HCT116 (cell line): ENCODE data around the gene TLK2. TPM values are rescaled to one million over a fixed set of nuclear protein-coding genes. Genes with fewer than 3 reads are reported as not detected.

Source experiments
- ATAC-seq: fragments of 200-7000 bp; cut with Tn5 transposase; 2 replicates; pipeline ENCODE4 v1.9.1; 2020; ENCODE audit warnings: mild to moderate bottlenecking, moderate library complexity
- BruUV-seq: library from RNA; stranded (reverse); fragments of 400-500 nt; replicated peaks from 2 replicates; lab custom pipeline; 2021; lab: Mats Ljungman, UMichigan
- CTCF ChIA-PET: fragments of 300-600 bp; sonication (Branson Sonifier 250); formaldehyde crosslinking; loops from one replicate; lab custom pipeline; 2021; ENCODE audit warnings: antibody characterized with exemption; lab: Charles Lee
- POLR2A ChIA-PET: fragments of 300-600, 350-600 bp; sonication (Branson Sonifier 250); formaldehyde crosslinking; loops from one replicate; lab custom pipeline; 2021; ENCODE audit warnings: antibody characterized with exemption; lab: Charles Lee
- RAD21 ChIA-PET, 2 experiments: fragments of 300-600 bp; sonication (Branson Sonifier 250); formaldehyde crosslinking; loops; one replicate each; lab custom pipeline; 2023; ENCODE audit warnings: low total read pairs in 2 of 2; ENCODE audit not compliant: uncharacterized antibody in 2 of 2, unreplicated experiment in 2 of 2, low non-redundant PET in 1 of 2; lab: Charles Lee
- DNase-seq: peaks from one replicate; pipeline ENCODE4 v3.0.0-alpha.2; 2010; ENCODE audit warnings: low read depth, low spot score
- H2AFZ ChIP-seq: fragments of 200-600 bp; shearing (Covaris generic), sonication (generic); 2 replicates; pipeline ENCODE4 v1.6.1; 2017; ENCODE audit warnings: low read depth, mixed run types, mixed read lengths, antibody characterized with exemption, low read length; ENCODE audit not compliant: poor library complexity, severe bottlenecking
- H3K27ac ChIP-seq: 2 replicates; pipeline ENCODE4 v1.5.1; 2012; ENCODE audit warnings: low read depth, low read length
- H3K27me3 ChIP-seq: fragments of 200-600 bp; sonication (generic); 2 replicates; pipeline ENCODE4 v1.6.1; 2016; ENCODE audit warnings: mixed run types, low read length, mixed read lengths; ENCODE audit not compliant: insufficient read depth
- H3K36me3 ChIP-seq, 2 experiments: fragments of 200-500 bp in 1 of 2; fragments of 200-600 bp in 1 of 2; sonication (Bioruptor generic) in 1 of 2; sonication (generic) in 1 of 2; 2 replicates each; pipeline versions ENCODE4 v1.5.1 to v1.6.1; 2014 to 2016; ENCODE audit warnings: low read length in 2 of 2, inconsistent platforms in 1 of 2, mixed read lengths in 1 of 2, mixed run types in 1 of 2; ENCODE audit not compliant: insufficient read depth in 2 of 2, control insufficient read depth in 1 of 2
- H3K4me1 ChIP-seq, 2 experiments: fragments of 200-600 bp in 1 of 2; sonication (generic) in 1 of 2; 2 replicates each; pipeline versions ENCODE4 v1.5.1 to v1.6.1; 2012 to 2017; ENCODE audit warnings: low read length in 2 of 2, inconsistent platforms in 1 of 2, mild to moderate bottlenecking in 1 of 2, mixed read lengths in 1 of 2, mixed run types in 1 of 2, moderate library complexity in 1 of 2; ENCODE audit not compliant: insufficient read depth in 2 of 2, control insufficient read depth in 1 of 2
- H3K4me2 ChIP-seq: fragments of 200-600 bp; sonication (generic); 2 replicates; pipeline ENCODE4 v1.6.1; 2017; ENCODE audit warnings: mixed run types, low read length, mixed read lengths
- H3K4me3 ChIP-seq, 2 experiments: fragments of 200-600 bp in 1 of 2; sonication (generic) in 1 of 2; replicated peaks in 1 of 2; 2 replicates each; pipeline ENCODE4 v1.5.1; 2011 to 2016; ENCODE audit warnings: low read length in 2 of 2, control low read depth in 1 of 2, low read depth in 1 of 2, mild to moderate bottlenecking in 1 of 2, mixed read lengths in 1 of 2, mixed run types in 1 of 2
- H3K79me2 ChIP-seq: fragments of 200-600 bp; sonication (generic); 2 replicates; pipeline ENCODE4 v1.6.1; 2017; ENCODE audit warnings: mild to moderate bottlenecking, mixed run types, low read length, moderate library complexity, mixed read lengths; ENCODE audit not compliant: insufficient read depth
- H3K9ac ChIP-seq: fragments of 200-600 bp; sonication (generic); 2 replicates; pipeline ENCODE4 v1.6.1; 2016; ENCODE audit warnings: low read length, mixed read lengths
- H3K9me2 ChIP-seq: fragments of 200-600 bp; sonication (generic), shearing (Covaris generic); 2 replicates; pipeline ENCODE4 v1.6.1; 2017; ENCODE audit warnings: mixed run types, mild to moderate bottlenecking, moderate library complexity; ENCODE audit not compliant: insufficient read depth
- H3K9me3 ChIP-seq, 2 experiments: fragments of 200-500 bp in 1 of 2; fragments of 200-600 bp in 1 of 2; sonication (Bioruptor generic) in 1 of 2; sonication (generic) in 1 of 2; 2 replicates each; pipeline ENCODE4 v1.6.1; 2014 to 2017; ENCODE audit warnings: low read length in 2 of 2, mixed read lengths in 2 of 2, inconsistent platforms in 1 of 2, low read depth in 1 of 2, mild to moderate bottlenecking in 1 of 2, mixed run types in 1 of 2, moderate library complexity in 1 of 2; ENCODE audit not compliant: control insufficient read depth in 1 of 2, insufficient read depth in 1 of 2
- H4K20me1 ChIP-seq: fragments of 200-600 bp; sonication (generic), shearing (Covaris generic); 2 replicates; pipeline ENCODE4 v1.6.1; 2017; ENCODE audit warnings: mixed run types, mild to moderate bottlenecking, moderate library complexity; ENCODE audit not compliant: insufficient read depth
- CBX3 ChIP-seq: IDR thresholded peaks from 2 replicates; pipeline ENCODE4 v1.6.1; 2012; ENCODE audit warnings: low read depth
- CEBPB ChIP-seq: IDR thresholded peaks from 2 replicates; pipeline ENCODE4 v1.6.1; 2012; ENCODE audit warnings: low read depth
- EGR1 ChIP-seq: IDR thresholded peaks from 2 replicates; pipeline ENCODE4 v1.6.1; 2012; ENCODE audit warnings: low read depth
- ELF1 ChIP-seq: IDR thresholded peaks from 2 replicates; pipeline ENCODE4 v1.6.1; 2012; ENCODE audit warnings: low read depth, borderline replicate concordance
- EZH2 ChIP-seq: fragments of 200-600 bp; sonication (generic); IDR thresholded peaks from 2 replicates; pipeline ENCODE4 v1.6.1; 2017; ENCODE audit warnings: antibody characterized with exemption, mixed run types
- EZH2phosphoT487 ChIP-seq: fragments of 200-600 bp; IDR thresholded peaks from 2 replicates; pipeline ENCODE4 v1.6.1; 2018; ENCODE audit warnings: antibody characterized with exemption, borderline replicate concordance
- FOSL1 ChIP-seq: IDR thresholded peaks from 2 replicates; pipeline ENCODE4 v1.6.1; 2012; ENCODE audit warnings: low read depth
- JUND ChIP-seq: IDR thresholded peaks from 2 replicates; pipeline ENCODE4 v1.6.1; 2012
- POLR2A ChIP-seq: IDR thresholded peaks from 2 replicates; pipeline ENCODE4 v1.7.0; 2011; ENCODE audit warnings: borderline replicate concordance; ENCODE audit not compliant: insufficient read depth, insufficient read length; ENCODE audit errors: extremely low read depth
- POLR2AphosphoS5 ChIP-seq: IDR thresholded peaks from 2 replicates; pipeline ENCODE4 v1.6.1; 2011; ENCODE audit warnings: mild to moderate bottlenecking, low read depth, low read length, moderate library complexity
- RAD21 ChIP-seq: IDR thresholded peaks from 2 replicates; pipeline ENCODE4 v1.6.1; 2012; ENCODE audit warnings: low read depth, mild to moderate bottlenecking
- SIN3A ChIP-seq: IDR thresholded peaks from 2 replicates; pipeline ENCODE4 v1.6.1; 2012; ENCODE audit warnings: low read depth
- SRF ChIP-seq: IDR thresholded peaks from 2 replicates; pipeline ENCODE4 v1.6.1; 2012; ENCODE audit warnings: low read depth
- YY1 ChIP-seq: IDR thresholded peaks from 2 replicates; pipeline ENCODE4 v1.6.1; 2011; ENCODE audit warnings: low read length, low read depth, moderate library complexity, mild to moderate bottlenecking; ENCODE audit not compliant: insufficient replicate concordance; ENCODE audit errors: extremely low read depth
- ZFX ChIP-seq: fragments of 450-650 bp; IDR thresholded peaks from 2 replicates; pipeline ENCODE4 v1.6.1; 2017
- intact Hi-C: fragments of 100-400 bp; cut with micrococcal nuclease; formaldehyde crosslinking; loops from 2 replicates; pipeline ENCODE4 v1.10.0; 2022
- total RNA-seq: library from RNA; stranded (reverse); gene quantifications from one replicate; pipeline ENCODE4 v1.2.1, GENCODE V29; 2021; ENCODE audit not compliant: unreplicated experiment
- TF ChIP-seq, protein P1 (sequence below): IDR thresholded peaks from 2 replicates; pipeline ENCODE4 v1.6.1; 2012; ENCODE audit warnings: low read depth
- TF ChIP-seq, protein P2 (sequence below), 3 experiments: fragments of 200-600 bp in 1 of 3; sonication (generic) in 1 of 3; IDR thresholded peaks in 2 of 3; conservative IDR thresholded peaks in 1 of 3; 2 replicates each; pipeline ENCODE4 v1.5.1; 2012 to 2017; ENCODE audit warnings: low read depth in 2 of 3, low read length in 2 of 3, antibody characterized with exemption in 1 of 3, borderline replicate concordance in 1 of 3, control low read depth in 1 of 3, mild to moderate bottlenecking in 1 of 3, mixed read lengths in 1 of 3, mixed run types in 1 of 3, moderate library complexity in 1 of 3; ENCODE audit not compliant: insufficient read depth in 1 of 3
- TF ChIP-seq, protein P3 (sequence below): IDR thresholded peaks from 2 replicates; pipeline ENCODE4 v1.6.1; 2012
- TF ChIP-seq, protein P4 (sequence below): IDR thresholded peaks from 2 replicates; pipeline ENCODE4 v1.6.1; 2011; ENCODE audit warnings: mild to moderate bottlenecking, low read length, moderate library complexity; ENCODE audit not compliant: insufficient replicate concordance; ENCODE audit errors: extremely low read depth

The TLK2 gene
- total RNA-seq, 1 experiment from 2014 or later: 56.6 TPM

DNA sequence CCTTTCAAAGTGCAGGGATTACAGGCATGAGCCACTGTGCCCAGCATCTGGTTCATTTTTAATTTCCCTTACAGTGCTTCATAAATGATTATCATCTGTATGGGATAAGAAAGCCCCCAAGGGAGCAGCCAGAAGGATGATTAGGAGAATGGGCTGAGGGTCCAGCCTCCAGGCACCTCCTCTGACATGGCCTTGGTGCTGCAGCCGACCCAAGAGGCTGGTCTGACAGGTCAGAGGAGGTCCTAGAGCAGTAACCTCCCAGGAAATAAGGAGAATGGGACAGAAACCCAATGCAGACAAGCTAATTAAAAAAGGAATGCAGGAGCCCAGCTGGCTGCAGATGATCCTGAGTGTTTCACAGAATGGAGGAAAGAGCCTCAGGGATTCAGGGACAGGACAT lies 177.8 kb downstream of the TLK2 start:
- no peak overlapping the region for H3K27ac ChIP-seq
- no peaks in the 10 kb centered on the region for H3K9me2 ChIP-seq
- peaks cover 0 to 7% of the 10 kb centered on the region in 2 experiments; a peak in 1 of 4 replicates for H3K4me1 ChIP-seq
- ChIA-PET POLR2A (no interaction called here), CTCF (interaction anchor here (0.6 kb wide), 1 partner anchor 16 kb away, joined by 3 read pairs; no protein-coding TSS in a partner anchor)
- no peaks in the 10 kb centered on the region for H4K20me1 ChIP-seq
- H3K27me3 ChIP-seq: no peaks in the 10 kb centered on the region
- no peak overlapping the region for H3K4me2 ChIP-seq
- TF ChIP-seq, protein P1, sequence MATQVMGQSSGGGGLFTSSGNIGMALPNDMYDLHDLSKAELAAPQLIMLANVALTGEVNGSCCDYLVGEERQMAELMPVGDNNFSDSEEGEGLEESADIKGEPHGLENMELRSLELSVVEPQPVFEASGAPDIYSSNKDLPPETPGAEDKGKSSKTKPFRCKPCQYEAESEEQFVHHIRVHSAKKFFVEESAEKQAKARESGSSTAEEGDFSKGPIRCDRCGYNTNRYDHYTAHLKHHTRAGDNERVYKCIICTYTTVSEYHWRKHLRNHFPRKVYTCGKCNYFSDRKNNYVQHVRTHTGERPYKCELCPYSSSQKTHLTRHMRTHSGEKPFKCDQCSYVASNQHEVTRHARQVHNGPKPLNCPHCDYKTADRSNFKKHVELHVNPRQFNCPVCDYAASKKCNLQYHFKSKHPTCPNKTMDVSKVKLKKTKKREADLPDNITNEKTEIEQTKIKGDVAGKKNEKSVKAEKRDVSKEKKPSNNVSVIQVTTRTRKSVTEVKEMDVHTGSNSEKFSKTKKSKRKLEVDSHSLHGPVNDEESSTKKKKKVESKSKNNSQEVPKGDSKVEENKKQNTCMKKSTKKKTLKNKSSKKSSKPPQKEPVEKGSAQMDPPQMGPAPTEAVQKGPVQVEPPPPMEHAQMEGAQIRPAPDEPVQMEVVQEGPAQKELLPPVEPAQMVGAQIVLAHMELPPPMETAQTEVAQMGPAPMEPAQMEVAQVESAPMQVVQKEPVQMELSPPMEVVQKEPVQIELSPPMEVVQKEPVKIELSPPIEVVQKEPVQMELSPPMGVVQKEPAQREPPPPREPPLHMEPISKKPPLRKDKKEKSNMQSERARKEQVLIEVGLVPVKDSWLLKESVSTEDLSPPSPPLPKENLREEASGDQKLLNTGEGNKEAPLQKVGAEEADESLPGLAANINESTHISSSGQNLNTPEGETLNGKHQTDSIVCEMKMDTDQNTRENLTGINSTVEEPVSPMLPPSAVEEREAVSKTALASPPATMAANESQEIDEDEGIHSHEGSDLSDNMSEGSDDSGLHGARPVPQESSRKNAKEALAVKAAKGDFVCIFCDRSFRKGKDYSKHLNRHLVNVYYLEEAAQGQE: no peak
- TF ChIP-seq ELF1: no peak
- TF ChIP-seq, protein P2, sequence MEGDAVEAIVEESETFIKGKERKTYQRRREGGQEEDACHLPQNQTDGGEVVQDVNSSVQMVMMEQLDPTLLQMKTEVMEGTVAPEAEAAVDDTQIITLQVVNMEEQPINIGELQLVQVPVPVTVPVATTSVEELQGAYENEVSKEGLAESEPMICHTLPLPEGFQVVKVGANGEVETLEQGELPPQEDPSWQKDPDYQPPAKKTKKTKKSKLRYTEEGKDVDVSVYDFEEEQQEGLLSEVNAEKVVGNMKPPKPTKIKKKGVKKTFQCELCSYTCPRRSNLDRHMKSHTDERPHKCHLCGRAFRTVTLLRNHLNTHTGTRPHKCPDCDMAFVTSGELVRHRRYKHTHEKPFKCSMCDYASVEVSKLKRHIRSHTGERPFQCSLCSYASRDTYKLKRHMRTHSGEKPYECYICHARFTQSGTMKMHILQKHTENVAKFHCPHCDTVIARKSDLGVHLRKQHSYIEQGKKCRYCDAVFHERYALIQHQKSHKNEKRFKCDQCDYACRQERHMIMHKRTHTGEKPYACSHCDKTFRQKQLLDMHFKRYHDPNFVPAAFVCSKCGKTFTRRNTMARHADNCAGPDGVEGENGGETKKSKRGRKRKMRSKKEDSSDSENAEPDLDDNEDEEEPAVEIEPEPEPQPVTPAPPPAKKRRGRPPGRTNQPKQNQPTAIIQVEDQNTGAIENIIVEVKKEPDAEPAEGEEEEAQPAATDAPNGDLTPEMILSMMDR (IDR thresholded peaks at IDR 0.05 in 2 of 3, conservative IDR thresholded peaks at IDR 0.05 in 1 of 3; ENCODE audit: borderline replicate concordance in 1 of 3, insufficient read depth in 1 of 3, low read depth in 2 of 3, low read length in 2 of 3): no peak
- TF ChIP-seq RAD21: no peak
- no peak for TF ChIP-seq CBX3
- TF ChIP-seq EGR1: no peak
- TF ChIP-seq, protein P3, sequence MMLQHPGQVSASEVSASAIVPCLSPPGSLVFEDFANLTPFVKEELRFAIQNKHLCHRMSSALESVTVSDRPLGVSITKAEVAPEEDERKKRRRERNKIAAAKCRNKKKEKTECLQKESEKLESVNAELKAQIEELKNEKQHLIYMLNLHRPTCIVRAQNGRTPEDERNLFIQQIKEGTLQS: no peak
- TF ChIP-seq EZH2: no peak
- TF ChIP-seq JUND: no peak
- TF ChIP-seq FOSL1: no peak
- no peak for TF ChIP-seq ZFX
- no peak for TF ChIP-seq POLR2A
- no peak for TF ChIP-seq POLR2AphosphoS5
- TF ChIP-seq CEBPB: no peak
- no peak for TF ChIP-seq YY1
- TF ChIP-seq EZH2phosphoT487: no peak
- no peak for TF ChIP-seq SIN3A
- no peak for TF ChIP-seq SRF
- TF ChIP-seq, protein P4, sequence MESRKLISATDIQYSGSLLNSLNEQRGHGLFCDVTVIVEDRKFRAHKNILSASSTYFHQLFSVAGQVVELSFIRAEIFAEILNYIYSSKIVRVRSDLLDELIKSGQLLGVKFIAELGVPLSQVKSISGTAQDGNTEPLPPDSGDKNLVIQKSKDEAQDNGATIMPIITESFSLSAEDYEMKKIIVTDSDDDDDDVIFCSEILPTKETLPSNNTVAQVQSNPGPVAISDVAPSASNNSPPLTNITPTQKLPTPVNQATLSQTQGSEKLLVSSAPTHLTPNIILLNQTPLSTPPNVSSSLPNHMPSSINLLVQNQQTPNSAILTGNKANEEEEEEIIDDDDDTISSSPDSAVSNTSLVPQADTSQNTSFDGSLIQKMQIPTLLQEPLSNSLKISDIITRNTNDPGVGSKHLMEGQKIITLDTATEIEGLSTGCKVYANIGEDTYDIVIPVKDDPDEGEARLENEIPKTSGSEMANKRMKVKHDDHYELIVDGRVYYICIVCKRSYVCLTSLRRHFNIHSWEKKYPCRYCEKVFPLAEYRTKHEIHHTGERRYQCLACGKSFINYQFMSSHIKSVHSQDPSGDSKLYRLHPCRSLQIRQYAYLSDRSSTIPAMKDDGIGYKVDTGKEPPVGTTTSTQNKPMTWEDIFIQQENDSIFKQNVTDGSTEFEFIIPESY: no peak
- TF ChIP-seq, all 23 proteins: peak for 0
- peaks cover 10 to 12% of the 10 kb centered on the region in 2 experiments; a peak in 3 of 4 replicates for H3K9me3 ChIP-seq
- ATAC-seq: no peak
- no peaks in the 10 kb centered on the region for H3K36me3 ChIP-seq
- RAD21 ChIA-PET: no interaction called here
- H3K9ac ChIP-seq: no peak overlapping the region
- no peaks in the 10 kb centered on the region for H3K79me2 ChIP-seq
- H2AFZ ChIP-seq: no peak overlapping the region
- H3K4me3 ChIP-seq: no peak overlapping the region
- no TSS peak for BruUV-seq
- intact Hi-C loops: no loop called here
- DNase-seq: no peak
